A673 (cell line): ENCODE data around the gene PHF21B.

Experiments
- EZH2 ChIP-seq: fragments of 200-600 bp; sonication (generic); IDR thresholded peaks from 2 replicates; pipeline ENCODE4 v1.6.1; 2017; ENCODE audit warnings: borderline replicate concordance, low read depth, mild to moderate bottlenecking, mixed read lengths, antibody characterized with exemption, low read length; ENCODE audit not compliant: poor library complexity, severe bottlenecking
- TF ChIP-seq, protein P1 (sequence below): fragments of 300-800, 200-600 bp; sonication (generic); conservative IDR thresholded peaks from 2 replicates; pipeline ENCODE4 v1.5.1; 2017; ENCODE audit warnings: low read depth, mild to moderate bottlenecking, antibody characterized with exemption, low read length, moderate library complexity, mixed read lengths

DNA sequence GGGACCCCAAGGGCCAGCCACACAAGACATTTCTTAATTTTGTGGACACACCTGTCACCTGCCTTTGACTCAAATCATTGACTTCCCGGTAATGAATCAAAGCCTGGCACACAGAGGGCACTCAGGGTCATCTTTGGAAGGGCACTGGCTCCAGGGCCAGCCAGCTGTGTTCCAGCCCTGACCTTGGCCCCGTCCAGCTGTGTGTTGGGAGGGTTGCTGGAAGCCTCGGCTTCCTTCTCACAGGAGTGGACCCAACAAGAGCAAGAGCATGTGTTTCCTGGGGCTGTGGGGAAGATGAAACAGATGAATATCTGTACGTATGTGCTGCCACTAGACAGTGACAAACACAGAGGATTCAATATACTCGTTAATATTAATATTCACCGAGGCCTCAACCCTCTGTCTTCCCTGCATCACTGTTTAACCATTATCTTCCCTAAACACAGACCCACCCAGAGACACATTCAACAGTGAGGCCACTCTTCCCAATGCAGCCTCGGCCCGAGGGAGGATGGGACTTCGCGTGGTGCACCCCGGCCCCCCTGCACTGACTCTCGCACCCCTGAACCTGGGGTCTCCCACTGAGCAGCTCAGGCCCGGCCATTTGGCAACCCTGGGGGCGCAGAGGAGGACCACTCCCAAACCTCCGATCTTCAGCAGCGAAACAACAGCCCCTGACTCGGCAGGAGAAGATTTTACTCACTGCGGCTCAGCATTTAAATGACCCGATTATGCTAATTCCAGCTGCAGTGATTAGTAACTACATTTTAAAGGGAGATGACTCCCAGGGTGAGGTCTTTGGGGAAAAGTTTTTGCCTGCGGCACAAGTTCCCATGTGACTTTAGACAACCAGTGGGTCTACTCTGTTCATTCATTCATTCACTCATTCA lies 45.7 kb downstream of the PHF21B start:
- TF ChIP-seq, protein P1, sequence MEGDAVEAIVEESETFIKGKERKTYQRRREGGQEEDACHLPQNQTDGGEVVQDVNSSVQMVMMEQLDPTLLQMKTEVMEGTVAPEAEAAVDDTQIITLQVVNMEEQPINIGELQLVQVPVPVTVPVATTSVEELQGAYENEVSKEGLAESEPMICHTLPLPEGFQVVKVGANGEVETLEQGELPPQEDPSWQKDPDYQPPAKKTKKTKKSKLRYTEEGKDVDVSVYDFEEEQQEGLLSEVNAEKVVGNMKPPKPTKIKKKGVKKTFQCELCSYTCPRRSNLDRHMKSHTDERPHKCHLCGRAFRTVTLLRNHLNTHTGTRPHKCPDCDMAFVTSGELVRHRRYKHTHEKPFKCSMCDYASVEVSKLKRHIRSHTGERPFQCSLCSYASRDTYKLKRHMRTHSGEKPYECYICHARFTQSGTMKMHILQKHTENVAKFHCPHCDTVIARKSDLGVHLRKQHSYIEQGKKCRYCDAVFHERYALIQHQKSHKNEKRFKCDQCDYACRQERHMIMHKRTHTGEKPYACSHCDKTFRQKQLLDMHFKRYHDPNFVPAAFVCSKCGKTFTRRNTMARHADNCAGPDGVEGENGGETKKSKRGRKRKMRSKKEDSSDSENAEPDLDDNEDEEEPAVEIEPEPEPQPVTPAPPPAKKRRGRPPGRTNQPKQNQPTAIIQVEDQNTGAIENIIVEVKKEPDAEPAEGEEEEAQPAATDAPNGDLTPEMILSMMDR = no peak
- no peak for TF ChIP-seq EZH2
